HG02610 (cell line): ENCODE results near the gene RNF217.
"Not testable (repeated sequence)": the region's sequence is repeated elsewhere in the genome, so short reads cannot be mapped to it uniquely, and the experiment has no call there.

Experiments
- ATAC-seq: cut with Tn5 transposase; IDR thresholded peaks from one replicate; pipeline ENCODE4 v1.9.1; 2021; ENCODE audit warnings: mild to moderate bottlenecking, moderate library complexity; ENCODE audit not compliant: unreplicated experiment

RNF217 gene

GRCh38 chr6:125050663-125051318, 88.6 kb downstream of the RNF217 start:
- no peak for ATAC-seq

DNA sequence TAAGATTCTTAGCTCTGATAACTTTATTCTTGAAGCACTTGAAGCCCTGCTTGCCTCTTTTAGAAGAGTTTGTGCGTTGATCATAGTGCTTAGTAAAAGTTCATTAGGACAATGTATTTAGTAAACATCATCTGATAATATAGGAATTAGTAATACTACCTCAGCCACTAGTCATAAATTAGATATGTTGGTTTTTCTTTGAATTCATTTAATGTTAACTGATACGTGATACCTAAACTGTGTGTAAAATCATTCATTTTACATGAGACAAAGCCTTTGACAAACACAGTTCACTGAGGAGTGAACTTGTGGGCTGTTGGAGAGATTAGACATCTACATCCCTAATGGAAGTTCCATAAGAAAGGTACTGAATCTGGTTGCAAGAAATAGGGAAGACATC, 91.6 kb downstream of the RNF217 start:
- ATAC-seq, result no peak

DNA sequence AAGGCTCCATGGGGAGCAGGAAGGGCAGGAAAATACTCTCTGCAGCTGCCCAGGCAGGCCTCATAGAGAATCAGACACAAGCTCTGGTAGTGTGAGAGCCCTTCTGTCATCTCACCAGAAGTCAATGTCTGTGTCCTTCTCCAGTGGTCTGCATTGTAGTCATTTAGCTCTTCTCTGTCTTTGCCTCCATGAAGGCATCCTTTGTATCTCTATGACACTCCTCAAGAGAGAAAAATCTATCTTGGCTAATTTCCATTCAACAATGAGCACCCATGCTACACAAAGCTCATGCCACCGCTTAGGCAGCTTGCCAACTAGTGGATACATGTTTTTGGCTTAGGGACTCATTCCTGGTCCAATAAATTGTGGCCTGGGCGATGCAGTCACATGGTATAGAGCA, 92.1 kb downstream of the RNF217 start:
- ATAC-seq, result no peak

DNA sequence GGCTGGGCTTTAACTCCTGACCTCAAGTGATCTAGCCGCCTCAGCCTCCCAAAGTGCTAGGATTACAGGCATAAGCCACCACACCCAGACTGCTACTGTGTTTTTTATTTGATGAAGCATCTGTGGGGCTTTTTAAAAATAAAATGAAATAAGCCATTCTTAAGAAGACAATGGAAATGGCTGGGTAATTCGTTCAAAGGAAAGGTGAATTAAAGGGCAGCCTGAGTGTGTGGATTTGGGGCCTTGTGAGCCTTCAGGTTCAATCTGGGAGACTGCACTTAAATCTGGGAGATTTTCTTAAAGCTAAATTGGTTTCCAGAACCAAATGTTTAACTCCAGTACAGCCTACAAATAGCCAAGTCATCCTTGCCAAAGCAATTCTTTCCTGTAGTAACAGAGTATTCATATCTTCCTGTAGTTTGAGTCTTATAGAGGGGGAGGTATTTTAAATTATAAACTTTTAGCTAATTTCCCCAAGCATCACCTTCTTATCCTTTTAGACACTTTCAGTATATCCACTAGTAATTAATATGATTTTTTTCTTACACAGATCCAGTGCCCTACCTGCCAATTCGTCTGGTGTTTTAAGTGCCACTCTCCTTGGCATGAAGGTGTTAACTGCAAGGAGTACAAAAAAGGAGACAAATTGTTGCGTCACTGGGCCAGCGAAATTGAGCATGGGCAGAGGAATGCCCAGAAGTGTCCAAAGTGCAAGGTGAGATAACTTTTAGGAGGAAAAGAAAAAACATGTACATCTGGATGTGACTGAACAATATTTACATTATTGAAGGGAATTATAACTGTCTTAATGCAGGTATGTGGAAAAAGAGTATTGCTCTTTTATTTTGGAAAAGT, 95.4 kb downstream of the RNF217 start:
- ATAC-seq, result no peak

DNA sequence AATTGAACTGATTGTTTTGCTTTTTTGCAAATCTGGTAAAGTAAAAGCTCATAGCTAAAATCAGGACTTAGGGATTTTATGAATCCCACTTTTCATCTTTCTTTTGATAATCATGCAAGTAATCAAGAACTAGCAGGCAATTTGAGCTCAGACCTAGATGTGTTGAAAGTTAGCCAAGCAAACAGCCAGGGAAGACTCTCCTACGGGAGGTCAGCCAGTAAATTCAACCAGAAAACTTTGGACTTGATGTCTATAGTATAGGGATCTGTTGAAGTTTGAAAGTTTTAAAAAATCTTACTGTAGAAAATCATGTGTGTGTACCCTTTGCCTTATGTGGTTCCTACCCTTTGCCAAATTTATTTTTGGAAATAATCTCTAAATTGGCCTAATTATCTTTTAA, 96.3 kb downstream of the RNF217 start:
- no peak for ATAC-seq

- ATAC-seq, result no peak
Measured at GRCh38 chr6:125063307-125063706, 101.1 kb downstream of the RNF217 start.

- ATAC-seq, result no peak
Measured at GRCh38 chr6:125066140-125066539, 103.9 kb downstream of the RNF217 start.

- ATAC-seq, result no peak
Measured at GRCh38 chr6:125066964-125067363, 104.7 kb downstream of the RNF217 start.

GRCh38 chr6:125067552-125067951, 105.3 kb downstream of the RNF217 start:
- no peak for ATAC-seq

DNA sequence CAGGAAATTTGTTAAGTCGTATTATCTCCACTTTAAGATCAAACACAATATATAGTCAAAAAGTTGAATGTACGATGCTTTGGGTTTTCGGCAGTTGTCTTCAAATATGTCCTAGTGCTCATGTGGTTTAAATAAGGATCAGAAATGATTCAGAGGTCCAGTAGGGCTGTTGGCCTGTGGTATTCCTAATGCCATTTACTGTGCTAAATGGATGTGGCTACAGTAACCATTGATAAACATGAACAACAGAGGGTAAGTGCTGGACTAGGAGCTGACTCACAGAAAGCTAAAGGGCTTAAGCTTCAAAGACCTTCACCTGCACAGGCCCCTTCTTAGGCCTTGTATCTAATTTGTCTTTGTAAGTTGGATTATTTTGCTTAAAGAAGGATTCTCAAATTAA, 110.8 kb downstream of the RNF217 start:
- no peak for ATAC-seq

GRCh38 chr6:125074120-125074519, 111.9 kb downstream of the RNF217 start:
- ATAC-seq, result no peak

- ATAC-seq, result not testable (repeated sequence)
Measured at GRCh38 chr6:125075073-125075472, 112.8 kb downstream of the RNF217 start.

GRCh38 chr6:125075741-125076481, 113.7 kb downstream of the RNF217 start:
- ATAC-seq, result no peak

- no peak for ATAC-seq
Measured at GRCh38 chr6:125076482-125076742, 114.2 kb downstream of the RNF217 start.

- no peak for ATAC-seq
Measured at GRCh38 chr6:125077453-125077852, 115.2 kb downstream of the RNF217 start.

- ATAC-seq, result no peak
Measured at GRCh38 chr6:125078602-125079321, 116.5 kb downstream of the RNF217 start.

DNA sequence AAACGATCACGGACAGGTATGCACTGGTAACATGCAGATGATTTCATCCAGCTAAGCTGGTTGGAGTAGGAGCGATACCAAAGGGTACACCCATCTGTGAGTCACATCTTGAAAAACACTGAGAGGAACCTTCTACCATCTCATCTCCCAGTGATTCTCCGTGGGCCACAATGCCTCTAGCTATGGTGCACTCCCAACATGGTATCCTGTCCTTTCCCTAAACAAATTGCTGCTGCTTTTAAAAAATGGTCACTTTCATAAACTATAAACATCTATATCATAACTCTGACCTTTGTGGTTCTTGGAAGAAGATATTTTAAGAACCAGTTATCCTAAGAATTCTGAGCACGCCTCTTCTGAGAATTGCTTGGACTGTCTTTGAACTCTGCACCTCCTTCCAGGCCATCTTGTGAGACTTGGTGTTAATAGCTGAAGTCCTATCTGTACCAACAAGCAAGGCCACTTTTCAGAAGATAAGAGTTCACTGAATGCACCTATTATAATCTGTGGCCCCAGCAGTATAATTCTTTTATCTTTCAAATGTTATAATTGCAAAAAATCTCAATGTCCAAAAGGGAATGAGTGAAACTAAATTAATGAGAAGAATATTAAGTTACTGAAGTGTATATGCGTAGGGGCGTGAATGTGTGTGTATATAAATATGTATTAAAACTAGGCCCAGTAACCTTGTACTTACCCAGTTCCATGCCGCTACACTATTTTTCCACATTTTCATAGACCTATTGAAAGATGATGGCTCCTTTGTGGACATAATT, 120.9 kb downstream of the RNF217 start:
- ATAC-seq, result no peak

DNA sequence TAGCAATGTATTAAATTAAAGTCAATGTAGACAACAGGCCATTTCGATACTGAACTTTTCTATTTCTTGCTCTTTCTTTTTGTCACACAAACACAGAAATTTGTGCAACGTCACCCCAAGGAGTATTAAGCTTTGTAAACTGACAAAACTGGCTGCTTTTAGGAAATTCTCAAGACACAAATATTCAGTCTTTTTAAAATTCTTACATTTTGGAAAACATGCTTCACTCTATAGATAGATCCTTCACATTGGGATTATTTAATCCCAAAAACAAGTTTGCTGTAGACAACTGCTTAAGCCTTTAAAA, 121.4 kb downstream of the RNF217 start:
- ATAC-seq, result no peak

DNA sequence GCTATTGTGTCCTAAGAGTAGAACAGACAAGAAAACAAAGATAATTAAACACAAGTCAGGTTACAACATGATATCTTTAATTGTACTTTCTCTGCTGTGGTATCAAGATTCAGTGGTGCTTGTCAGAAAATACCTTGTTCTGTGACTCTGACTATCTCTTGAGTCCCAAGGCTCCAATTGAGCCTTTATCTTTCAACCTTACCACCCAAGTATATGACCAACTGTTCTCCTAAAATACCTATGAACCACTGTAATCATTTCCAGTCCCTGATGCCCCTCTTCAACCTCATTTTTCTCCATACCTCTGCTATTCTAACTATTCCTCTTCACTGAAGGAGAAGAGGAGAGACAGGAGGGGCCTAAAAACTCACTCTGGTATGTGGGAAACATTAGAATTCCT, 124.5 kb downstream of the RNF217 start:
- ATAC-seq, result no peak

GRCh38 chr6:125088963-125089362, 126.7 kb downstream of the RNF217 start:
- ATAC-seq, result no peak

DNA sequence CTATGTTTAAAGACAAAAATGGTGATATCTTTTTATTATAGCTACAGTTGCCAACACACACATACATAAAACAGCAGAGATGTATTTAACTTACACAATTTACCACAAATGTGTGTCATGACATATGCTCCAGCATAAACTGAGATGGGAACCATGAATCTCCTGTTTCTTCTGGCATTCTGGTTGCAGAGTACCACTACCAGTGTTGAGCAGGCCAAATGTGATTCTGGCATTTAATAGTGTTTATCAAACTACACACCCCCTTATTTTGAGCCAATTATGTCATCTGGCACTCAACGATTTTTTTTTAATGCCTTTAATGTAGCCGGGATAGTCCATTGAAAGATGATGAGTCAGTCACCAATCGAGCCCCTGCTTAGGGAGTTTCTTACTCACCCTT, 132.3 kb downstream of the RNF217 start:
- no peak for ATAC-seq
